ENCODE measurements around the gene SF3B1.
"Not testable (repeated sequence)": the region's sequence is repeated elsewhere in the genome, so short reads cannot be mapped to it uniquely, and the experiment has no call there.

DNA sequence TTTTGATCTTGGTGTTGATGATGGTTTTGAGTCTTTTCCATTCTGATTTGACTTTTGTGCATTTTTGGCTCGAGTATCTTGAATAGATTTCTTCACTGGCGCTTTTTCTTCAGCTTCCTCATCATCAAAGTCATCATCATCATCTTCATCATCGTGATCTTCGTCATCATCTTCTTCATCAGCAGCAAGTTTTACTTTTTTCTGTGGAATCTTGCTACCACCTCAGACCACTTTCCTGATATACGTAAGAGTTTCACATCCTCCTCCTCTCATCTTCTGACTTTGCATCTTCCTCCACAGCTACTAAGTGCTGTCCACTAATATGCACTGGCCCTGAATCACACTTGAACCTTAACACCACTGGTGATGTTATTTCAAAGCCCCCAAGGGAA lies 54.9 kb downstream of the SF3B1 start:
- TF ChIP-seq, protein P1, sequence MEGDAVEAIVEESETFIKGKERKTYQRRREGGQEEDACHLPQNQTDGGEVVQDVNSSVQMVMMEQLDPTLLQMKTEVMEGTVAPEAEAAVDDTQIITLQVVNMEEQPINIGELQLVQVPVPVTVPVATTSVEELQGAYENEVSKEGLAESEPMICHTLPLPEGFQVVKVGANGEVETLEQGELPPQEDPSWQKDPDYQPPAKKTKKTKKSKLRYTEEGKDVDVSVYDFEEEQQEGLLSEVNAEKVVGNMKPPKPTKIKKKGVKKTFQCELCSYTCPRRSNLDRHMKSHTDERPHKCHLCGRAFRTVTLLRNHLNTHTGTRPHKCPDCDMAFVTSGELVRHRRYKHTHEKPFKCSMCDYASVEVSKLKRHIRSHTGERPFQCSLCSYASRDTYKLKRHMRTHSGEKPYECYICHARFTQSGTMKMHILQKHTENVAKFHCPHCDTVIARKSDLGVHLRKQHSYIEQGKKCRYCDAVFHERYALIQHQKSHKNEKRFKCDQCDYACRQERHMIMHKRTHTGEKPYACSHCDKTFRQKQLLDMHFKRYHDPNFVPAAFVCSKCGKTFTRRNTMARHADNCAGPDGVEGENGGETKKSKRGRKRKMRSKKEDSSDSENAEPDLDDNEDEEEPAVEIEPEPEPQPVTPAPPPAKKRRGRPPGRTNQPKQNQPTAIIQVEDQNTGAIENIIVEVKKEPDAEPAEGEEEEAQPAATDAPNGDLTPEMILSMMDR (conservative IDR thresholded peaks at IDR 0.05; ENCODE audit: low read length): not testable (repeated sequence)
- not testable (repeated sequence) for TF ChIP-seq EZH2phosphoT487 (IDR thresholded peaks at IDR 0.05; ENCODE audit: borderline replicate concordance)
